ELF-1 (cell line): ENCODE results near the gene MRPL27.
"Not testable (repeated sequence)": the region's sequence is repeated elsewhere in the genome, so short reads cannot be mapped to it uniquely, and the experiment has no call there.

Experiments
- DNase-seq: peaks from one replicate; pipeline ENCODE4 v3.0.0-alpha.2; 2016; ENCODE audit warnings: low read depth, low spot score

MRPL27 gene

GRCh38 chr17:50346313-50347116 is 26.5 kb downstream of the MRPL27 start:
- peak; percentile 58 for DNase-seq

DNA sequence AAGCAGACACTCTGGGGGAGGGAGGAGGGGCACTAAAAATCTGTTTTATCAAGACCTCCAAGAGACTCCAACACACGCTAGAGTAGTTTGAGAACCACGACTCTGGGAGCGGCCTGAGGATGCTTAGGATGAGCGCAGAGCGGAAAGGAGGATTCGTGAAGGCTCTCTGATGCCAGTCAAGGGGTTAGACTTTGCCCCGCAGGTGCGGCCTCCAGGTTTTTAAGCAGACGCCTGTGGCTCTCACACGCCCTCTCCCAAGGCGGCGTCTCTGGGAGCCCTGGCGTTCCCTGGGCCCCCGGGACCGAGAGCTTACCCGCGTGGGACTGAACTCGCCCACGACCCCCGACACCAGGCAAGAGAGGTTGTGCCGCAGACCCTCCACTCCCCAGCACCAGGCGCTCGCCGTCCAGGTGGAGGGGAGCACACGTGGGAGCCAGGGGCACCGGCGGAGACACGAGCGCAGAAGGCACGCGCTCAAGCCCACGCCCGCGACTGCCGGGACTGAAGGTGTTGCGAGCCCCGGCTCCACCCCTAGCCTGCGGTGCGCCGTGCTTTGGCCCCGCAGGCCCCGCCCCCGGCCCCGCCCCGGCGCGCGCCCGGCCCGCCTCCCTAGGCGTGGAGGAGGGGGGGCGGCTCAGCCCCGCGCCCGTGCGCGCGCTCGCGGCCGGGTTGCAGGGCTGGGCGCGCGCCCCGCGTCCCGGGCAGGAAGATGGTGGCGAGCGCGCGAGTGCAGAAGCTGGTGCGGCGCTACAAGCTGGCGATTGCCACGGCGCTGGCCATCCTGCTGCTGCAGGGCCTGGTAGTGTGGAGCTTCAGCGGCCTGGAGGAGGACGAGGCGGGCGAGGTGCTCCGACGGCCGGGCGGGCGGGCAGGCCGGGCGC is 27.3 kb downstream of the MRPL27 start, which contains the start of gene XYLT2:
TSS of gene XYLT2 (plus strand) at position 695 of the 881 bp plus-strand sequence. CDS start at position 710, 15 bp downstream.
- DNase-seq, result peak; percentile 67

GRCh38 chr17:50344731-50345365 is 28.1 kb downstream of the MRPL27 start:
- DNase-seq, result no peak

DNA sequence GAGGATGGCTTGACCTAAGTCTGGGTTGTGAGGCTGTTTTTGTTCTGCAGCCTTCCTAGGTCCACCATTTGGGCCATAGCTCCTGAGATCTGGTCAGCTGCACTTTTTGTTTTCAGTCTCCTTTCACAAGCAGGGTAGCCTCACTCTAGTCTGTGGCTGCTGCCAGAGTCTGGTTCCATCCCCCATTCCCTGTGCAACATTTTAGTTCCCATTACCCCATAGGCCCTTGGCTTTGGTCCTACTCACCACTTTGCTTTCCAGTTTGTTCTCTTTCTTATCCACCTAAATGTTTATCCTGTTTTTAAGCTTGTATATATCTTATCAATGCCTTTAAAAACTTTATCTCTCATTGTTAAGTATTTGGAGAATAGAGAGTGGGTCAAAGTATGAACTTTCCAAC is 33.6 kb downstream of the MRPL27 start:
- no peak for DNase-seq

DNA sequence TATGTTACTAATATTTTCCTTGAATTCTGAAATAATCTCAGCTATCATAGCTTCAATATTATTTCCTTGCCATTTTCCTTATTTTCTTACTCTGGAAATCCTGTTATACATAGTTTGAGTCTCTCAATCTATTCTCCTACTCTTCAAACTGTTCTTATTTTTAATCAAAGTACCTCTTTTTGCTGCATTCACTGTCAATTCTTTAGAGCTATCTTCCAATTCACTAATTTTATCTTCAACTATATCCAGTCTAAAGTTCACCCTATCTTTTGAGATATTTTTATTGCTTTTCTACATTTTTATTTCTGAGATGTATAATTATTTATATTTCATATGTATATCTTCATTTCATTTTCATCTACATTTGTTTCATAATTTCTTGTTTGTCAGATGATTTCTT is 34.3 kb downstream of the MRPL27 start:
- DNase-seq, result no peak

DNA sequence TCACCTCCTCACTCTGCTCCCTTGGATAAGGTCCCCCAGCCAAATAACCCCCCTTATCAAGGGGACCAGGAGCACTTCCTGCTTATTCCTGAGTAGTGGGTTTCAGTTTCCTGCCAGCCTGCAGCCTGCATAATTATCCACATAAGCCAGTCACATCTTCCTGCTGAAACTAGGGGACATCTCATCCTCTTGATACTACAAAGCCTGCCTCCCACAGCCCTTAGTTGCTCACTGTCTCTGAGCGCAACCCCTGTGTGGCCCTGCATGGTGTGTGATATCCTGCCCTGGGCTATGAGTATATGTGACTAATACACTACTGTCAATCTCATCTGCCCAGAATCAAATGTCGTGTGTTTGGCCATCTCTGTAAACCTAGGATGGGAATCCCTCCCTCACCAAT is 35.0 kb downstream of the MRPL27 start:
- DNase-seq, result no peak

DNA sequence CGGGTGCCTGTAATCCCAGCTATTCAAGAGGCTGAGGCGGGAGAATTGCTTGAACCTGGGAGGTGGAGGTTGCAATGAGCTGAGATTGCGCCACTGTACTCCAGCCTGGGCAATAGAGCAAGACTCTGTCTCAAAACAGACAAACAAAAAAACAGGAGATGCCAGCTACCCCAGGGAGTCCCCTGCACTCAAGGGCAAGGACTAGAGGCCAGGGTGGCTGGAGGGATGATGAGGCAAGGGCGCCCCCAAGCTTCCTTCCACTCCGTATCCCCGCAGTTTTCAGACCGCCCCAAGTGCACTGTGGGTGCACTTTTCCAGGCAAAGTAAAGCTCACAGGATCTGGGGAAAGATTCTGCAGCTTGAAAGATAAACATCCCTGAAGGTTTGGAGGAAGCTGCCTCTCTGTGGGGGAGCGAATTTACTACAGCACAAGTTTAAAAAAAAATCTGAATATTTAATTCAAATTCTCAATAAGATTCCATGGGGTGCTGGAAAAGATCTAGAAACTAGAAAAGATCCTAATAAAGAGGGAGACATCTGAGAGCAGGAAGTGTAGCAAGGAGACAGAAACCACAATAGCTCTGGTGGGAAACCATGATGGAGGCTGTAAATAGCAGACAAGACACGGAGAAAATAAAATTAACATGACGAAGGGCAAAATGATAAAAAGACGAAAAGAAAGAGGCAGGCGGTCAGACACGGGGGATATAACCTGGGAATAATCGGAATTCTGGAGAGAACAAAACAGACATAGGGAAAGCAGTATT is 39.5 kb downstream of the MRPL27 start:
- not testable (repeated sequence) for DNase-seq

GRCh38 chr17:50332196-50332595 is 40.8 kb downstream of the MRPL27 start:
- no peak for DNase-seq

- DNase-seq, result no peak
These were observed 41.7 kb downstream of the MRPL27 start for GRCh38 chr17:50331085-50331791.

DNA sequence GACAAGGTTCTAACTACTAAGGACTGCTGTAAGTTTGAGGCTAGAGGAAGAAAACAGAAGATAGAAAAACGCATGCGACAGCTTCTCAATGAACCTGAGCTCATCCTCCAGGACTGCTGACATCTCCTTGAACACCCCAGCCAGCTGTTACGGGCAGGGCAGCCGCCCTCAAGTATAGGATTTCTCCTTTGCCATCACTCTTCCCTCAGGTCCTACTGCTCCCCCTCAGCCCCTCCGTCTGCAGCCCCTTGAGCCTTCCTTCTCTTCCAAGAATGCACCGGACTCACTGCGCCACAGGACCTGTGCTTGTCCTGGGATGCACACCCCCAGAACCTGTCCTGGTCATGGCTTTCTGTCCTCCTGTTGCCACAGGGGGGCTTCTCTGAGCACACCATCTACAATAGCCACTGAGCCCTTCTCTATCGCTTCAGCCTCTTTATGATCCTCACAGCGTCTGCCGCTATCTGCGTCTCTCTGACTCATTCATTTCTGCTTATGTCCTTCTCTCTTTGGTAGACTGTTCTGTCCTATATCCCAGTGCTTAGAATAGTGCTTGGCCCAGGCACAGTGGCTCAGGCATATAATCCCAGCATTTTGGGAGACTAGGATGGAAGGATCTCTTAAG is 42.7 kb downstream of the MRPL27 start:
- no peak for DNase-seq

- no peak for DNase-seq
These were observed 43.3 kb downstream of the MRPL27 start for GRCh38 chr17:50329716-50330115.

DNA sequence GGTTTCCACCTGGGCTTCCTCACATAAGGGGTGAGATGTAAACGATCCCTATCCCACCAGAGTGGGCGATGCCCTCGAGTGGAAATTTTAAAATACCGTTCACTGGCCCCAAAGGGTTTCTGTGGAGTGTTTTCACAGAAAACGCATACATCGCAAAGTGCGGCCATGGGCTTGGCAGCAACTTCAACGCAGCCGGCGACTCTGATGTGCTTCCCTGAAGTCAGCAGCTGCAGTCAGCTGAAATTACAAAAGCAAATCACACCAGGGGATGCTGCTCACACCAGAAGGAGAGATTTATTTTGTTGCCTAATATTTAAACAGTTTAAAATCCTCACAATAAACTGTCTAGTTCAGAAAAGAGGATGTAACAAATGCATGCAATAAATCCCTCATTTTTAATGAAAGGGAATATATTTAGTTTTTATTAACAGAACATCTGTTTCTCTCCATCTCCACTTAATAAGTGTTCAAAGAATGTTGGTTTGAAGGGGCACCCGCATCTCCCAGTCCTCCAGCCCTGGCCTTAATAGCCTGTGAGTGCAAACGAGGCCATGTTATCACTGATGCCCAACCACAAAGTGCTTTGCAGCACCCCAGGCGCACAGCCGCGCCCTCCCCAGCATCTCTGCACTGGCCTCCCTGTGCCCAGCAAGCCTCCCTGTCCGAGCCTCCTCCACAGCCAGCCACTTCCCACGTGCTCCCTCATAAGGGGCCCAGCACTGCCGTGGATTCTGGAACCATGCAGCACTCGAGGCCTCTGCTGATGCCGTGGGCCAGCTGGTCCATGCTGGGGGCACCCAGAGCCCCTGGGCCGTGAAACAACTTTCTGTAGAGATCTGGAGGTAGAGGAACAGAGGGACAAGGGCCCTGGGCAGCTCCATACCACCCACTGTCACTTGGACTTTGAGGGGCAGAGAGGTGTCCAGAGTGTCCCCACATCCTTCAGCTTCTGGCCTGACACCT is 44.3 kb downstream of the MRPL27 start:
- DNase-seq, result no peak

GRCh38 chr17:50326831-50327364 is 46.1 kb downstream of the MRPL27 start:
- DNase-seq, result no peak

GRCh38 chr17:50325906-50326305 is 47.1 kb downstream of the MRPL27 start:
- DNase-seq, result no peak

DNA sequence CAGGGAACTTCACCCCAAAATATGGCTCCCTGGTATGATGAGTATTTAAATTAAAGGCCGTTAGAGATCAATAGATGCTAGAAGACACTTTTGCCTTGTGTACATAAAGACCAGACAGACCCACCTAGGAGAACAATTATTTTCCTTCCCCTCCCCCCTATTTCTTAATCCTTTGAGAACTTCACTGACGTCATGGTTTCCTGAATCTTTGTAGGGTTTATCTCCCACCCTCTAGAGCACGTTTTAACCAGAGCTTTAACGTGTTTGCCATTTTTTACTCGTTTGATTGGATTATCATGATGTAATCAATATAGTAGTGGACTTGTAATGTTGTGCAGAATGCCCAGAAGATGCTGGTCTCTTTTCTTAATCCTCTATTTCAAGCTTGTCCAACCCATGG is 49.9 kb downstream of the MRPL27 start:
- no peak for DNase-seq

GRCh38 chr17:50322271-50322670 is 50.7 kb downstream of the MRPL27 start:
- no peak for DNase-seq

DNA sequence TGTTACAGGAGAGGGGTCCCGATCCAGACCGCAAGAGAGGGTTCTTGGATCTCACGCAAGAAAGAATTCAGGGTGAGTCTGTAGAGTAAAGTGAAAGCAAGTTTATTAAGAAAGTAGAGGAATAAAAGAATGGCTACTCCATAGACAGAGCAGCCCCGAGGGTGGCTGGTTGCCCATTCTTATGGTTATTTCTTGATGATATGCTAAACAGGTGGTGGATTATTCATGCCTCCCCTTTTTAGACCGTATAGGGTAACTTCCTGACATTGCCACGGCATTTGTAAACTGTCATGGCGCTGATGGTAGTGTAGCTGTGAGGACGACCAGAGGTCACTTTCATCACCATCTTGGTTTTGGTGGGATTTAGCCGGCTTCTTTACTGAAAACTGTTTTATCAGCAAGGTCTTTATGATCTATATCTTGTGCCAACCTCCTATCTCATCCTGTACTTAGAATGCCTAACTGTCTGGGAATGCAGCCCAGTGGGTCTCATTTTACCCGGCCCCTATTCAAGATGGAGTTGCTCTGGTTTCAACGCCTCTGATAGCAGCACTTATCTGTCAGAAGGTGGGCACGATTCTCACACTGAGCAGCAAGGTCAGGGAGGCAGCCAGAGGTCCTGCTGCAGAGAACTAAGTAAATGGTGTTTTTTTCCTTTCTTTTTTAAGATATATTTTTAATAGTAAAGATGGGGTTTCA is 53.5 kb downstream of the MRPL27 start:
- no peak for DNase-seq
